ENCODE measurements around the gene SLC4A4. TPM values are rescaled to one million over a fixed set of nuclear protein-coding genes. Genes with fewer than 3 reads are reported as not detected.

Gene SLC4A4
- total and polyA plus RNA-seq, 2 of the 8 experiments (the other 6 are each of a cell fraction or from before 2014, with no cell fraction given) = 0.67 to 2.8 TPM

- no peak for TF ChIP-seq RXRA (IDR thresholded peaks at IDR 0.05; ENCODE audit: insufficient read depth, low read depth, low read length)
- no peak for TF ChIP-seq POLR2AphosphoS5 (IDR thresholded peaks at IDR 0.05; ENCODE audit: low read depth, low read length)
- TF ChIP-seq BACH1 (IDR thresholded peaks at IDR 0.05; ENCODE audit: low read length) = no peak
- no peak for TF ChIP-seq RBBP5 (IDR thresholded peaks at IDR 0.05; ENCODE audit: borderline replicate concordance, low read depth, low read length)
Measured at GRCh38 chr4:71553605-71554004, 214.8 kb downstream of the SLC4A4 start (continued).

Data from H1 (cell line).